ENCODE results near the gene DDX39B. TPM values are rescaled to one million over a fixed set of nuclear protein-coding genes. Genes with fewer than 3 reads are reported as not detected.

DDX39B gene
- total and polyA plus RNA-seq, 9 of the 15 experiments (the other 6 are each of a cell fraction or from before 2014, with no cell fraction given): 479 to 869 (median 592) TPM

DNA sequence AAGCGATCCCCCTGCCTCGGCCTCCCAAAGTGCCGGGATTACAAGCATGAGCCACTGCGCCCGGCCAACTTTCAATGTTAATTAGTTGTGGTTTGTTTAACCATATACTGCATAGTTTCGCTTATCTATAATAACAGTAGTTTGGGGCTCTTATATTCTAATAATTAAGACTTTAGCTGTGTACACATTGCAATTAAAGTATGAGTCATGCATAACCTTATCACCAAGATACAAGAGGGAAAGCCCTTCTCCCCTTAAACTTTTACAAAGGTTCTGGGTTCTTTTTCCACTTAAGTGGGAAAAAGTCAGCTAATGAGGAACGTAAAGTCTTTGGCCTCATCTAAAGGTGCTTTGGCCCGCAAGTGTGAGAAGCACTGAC, 16.3 kb downstream of the DDX39B start (continued):
- TF ChIP-seq SMARCE1 (IDR thresholded peaks at IDR 0.05): peak; percentile 75; the same call in 1 of the 2 replicates
- peak; percentile 25; the same call in 1 of the 2 replicates for TF ChIP-seq GATAD2B (IDR thresholded peaks at IDR 0.05; ENCODE audit: borderline replicate concordance)
- no peak for TF ChIP-seq POLR2AphosphoS2 (IDR thresholded peaks at IDR 0.05; ENCODE audit: low read length)
- no peak for TF ChIP-seq POLR2A (conservative IDR thresholded peaks at IDR 0.05)
- TF ChIP-seq FOXA3 (CRISPR knock-in tag; conservative IDR thresholded peaks at IDR 0.05 in 1 of 2, IDR thresholded peaks at IDR 0.05 in 1 of 2): peak in 1 of 2 experiments; percentile 81; a peak in 3 of 4 replicates
- no peak for TF ChIP-seq ZNF445 (CRISPR knock-in tag; IDR thresholded peaks at IDR 0.05; ENCODE audit: low read depth)
- TF ChIP-seq JUND (IDR thresholded peaks at IDR 0.05; ENCODE audit: borderline replicate concordance, low read depth, low read length): peak; percentile 94
- TF ChIP-seq JUND (tag; IDR thresholded peaks at IDR 0.05; ENCODE audit: borderline replicate concordance, low read depth, low read length): peak; percentile 92; the same call in 1 of the 3 replicates
- TF ChIP-seq MTA1 (IDR thresholded peaks at IDR 0.05; ENCODE audit: borderline replicate concordance): peak; percentile 22; the same call in 1 of the 2 replicates
- 0 out of 2 replicates have a peak, but pooled peaks have one; percentile 51 for TF ChIP-seq LCOR (CRISPR knock-in tag; IDR thresholded peaks at IDR 0.05)
- TF ChIP-seq, protein P1, sequence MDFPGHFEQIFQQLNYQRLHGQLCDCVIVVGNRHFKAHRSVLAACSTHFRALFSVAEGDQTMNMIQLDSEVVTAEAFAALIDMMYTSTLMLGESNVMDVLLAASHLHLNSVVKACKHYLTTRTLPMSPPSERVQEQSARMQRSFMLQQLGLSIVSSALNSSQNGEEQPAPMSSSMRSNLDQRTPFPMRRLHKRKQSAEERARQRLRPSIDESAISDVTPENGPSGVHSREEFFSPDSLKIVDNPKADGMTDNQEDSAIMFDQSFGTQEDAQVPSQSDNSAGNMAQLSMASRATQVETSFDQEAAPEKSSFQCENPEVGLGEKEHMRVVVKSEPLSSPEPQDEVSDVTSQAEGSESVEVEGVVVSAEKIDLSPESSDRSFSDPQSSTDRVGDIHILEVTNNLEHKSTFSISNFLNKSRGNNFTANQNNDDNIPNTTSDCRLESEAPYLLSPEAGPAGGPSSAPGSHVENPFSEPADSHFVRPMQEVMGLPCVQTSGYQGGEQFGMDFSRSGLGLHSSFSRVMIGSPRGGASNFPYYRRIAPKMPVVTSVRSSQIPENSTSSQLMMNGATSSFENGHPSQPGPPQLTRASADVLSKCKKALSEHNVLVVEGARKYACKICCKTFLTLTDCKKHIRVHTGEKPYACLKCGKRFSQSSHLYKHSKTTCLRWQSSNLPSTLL (IDR thresholded peaks at IDR 0.05): no peak
- TF ChIP-seq, protein P2, sequence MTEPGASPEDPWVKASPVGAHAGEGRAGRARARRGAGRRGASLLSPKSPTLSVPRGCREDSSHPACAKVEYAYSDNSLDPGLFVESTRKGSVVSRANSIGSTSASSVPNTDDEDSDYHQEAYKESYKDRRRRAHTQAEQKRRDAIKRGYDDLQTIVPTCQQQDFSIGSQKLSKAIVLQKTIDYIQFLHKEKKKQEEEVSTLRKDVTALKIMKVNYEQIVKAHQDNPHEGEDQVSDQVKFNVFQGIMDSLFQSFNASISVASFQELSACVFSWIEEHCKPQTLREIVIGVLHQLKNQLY (CRISPR knock-in tag; conservative IDR thresholded peaks at IDR 0.05): no peak
- no peak for TF ChIP-seq POLR3G (IDR thresholded peaks at IDR 0.05; ENCODE audit: extremely low read depth, insufficient read length, insufficient replicate concordance)
- TF ChIP-seq, protein P3, sequence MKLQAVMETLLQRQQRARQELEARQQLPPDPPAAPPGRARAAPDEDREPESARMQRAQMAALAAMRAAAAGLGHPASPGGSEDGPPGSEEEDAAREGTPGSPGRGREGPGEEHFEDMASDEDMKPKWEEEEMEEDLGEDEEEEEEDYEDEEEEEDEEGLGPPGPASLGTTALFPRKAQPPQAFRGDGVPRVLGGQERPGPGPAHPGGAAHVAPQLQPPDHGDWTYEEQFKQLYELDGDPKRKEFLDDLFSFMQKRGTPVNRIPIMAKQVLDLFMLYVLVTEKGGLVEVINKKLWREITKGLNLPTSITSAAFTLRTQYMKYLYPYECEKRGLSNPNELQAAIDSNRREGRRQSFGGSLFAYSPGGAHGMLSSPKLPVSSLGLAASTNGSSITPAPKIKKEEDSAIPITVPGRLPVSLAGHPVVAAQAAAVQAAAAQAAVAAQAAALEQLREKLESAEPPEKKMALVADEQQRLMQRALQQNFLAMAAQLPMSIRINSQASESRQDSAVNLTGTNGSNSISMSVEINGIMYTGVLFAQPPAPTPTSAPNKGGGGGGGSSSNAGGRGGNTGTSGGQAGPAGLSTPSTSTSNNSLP (IDR thresholded peaks at IDR 0.05; ENCODE audit: borderline replicate concordance, low read depth, low read length): peak; percentile 40; the same call in 1 of the 2 replicates
- TF ChIP-seq, protein P4, sequence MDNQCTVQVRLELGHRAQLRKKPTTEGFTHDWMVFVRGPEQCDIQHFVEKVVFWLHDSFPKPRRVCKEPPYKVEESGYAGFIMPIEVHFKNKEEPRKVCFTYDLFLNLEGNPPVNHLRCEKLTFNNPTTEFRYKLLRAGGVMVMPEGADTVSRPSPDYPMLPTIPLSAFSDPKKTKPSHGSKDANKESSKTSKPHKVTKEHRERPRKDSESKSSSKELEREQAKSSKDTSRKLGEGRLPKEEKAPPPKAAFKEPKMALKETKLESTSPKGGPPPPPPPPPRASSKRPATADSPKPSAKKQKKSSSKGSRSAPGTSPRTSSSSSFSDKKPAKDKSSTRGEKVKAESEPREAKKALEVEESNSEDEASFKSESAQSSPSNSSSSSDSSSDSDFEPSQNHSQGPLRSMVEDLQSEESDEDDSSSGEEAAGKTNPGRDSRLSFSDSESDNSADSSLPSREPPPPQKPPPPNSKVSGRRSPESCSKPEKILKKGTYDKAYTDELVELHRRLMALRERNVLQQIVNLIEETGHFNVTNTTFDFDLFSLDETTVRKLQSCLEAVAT (IDR thresholded peaks at IDR 0.05): no peak
- TF ChIP-seq ZNF232 (CRISPR knock-in tag; IDR thresholded peaks at IDR 0.05): 0 out of 2 replicates have a peak, but pooled peaks have one; percentile 41
- no peak for TF ChIP-seq NCOA1 (IDR thresholded peaks at IDR 0.05; ENCODE audit: low read depth)
- TF ChIP-seq JUNB (CRISPR knock-in tag; conservative IDR thresholded peaks at IDR 0.05): 0 out of 2 replicates have a peak, but pooled peaks have one; percentile 48
- peak; percentile 82 for TF ChIP-seq DACH1 (IDR thresholded peaks at IDR 0.05; ENCODE audit: partially characterized antibody)
- TF ChIP-seq ATF7 (IDR thresholded peaks at IDR 0.05): peak; percentile 62; the same call in 1 of the 2 replicates
- no peak for TF ChIP-seq ZNF766 (CRISPR knock-in tag; conservative IDR thresholded peaks at IDR 0.05)
- TF ChIP-seq ETV1 (tag; conservative IDR thresholded peaks at IDR 0.05; ENCODE audit: low read depth): no peak
- TF ChIP-seq TCF15 (CRISPR knock-in tag; IDR thresholded peaks at IDR 0.05): no peak
